ENCODE data around the gene NADSYN1.

The NADSYN1 gene

GRCh38 chr11:71474771-71475483 lies 21.9 kb downstream of the NADSYN1 start:
- no peak overlapping the region for H3K4me2 ChIP-seq (ENCODE audit: low read length)
- peaks cover 42% of the 10 kb centered on the region for H3K36me3 ChIP-seq (replicated peaks; ENCODE audit: low read depth, low read length)
- H3K4me1 ChIP-seq (ENCODE audit: low read length), result no peaks in the 10 kb centered on the region
- H3K9me3 ChIP-seq (ENCODE audit: insufficient read depth, low read length), result no peaks in the 10 kb centered on the region
- H3K27me3 ChIP-seq (ENCODE audit: low read depth, low read length), result no peaks in the 10 kb centered on the region
- H4K20me1 ChIP-seq (ENCODE audit: insufficient read depth, low read length), result 0 out of 2 replicates have a peak, but pooled peaks cover 3% of the 10 kb centered on the region
- no peak overlapping the region for H3K4me3 ChIP-seq (ENCODE audit: low read length)
- no peak overlapping the region for H3K9ac ChIP-seq (ENCODE audit: low read length)
- no peak overlapping the region for H3K27ac ChIP-seq (ENCODE audit: low read length)
- TF ChIP-seq CTCF (IDR thresholded peaks at IDR 0.05; ENCODE audit: low read depth, low read length) (no peak), EZH2phosphoT487 (IDR thresholded peaks at IDR 0.05; ENCODE audit: low read depth) (no peak)
- no peak overlapping the region for H2AFZ ChIP-seq (ENCODE audit: low read depth, low read length)
- no peaks in the 10 kb centered on the region for H3K79me2 ChIP-seq (ENCODE audit: low read length)

GRCh38 chr11:71476031-71476430 lies 23.0 kb downstream of the NADSYN1 start:
- H3K4me3 ChIP-seq (ENCODE audit: low read length), result no peak overlapping the region
- H3K36me3 ChIP-seq (replicated peaks; ENCODE audit: low read depth, low read length), result peaks cover 48% of the 10 kb centered on the region
- H3K27ac ChIP-seq (ENCODE audit: low read length), result no peak overlapping the region
- H3K4me2 ChIP-seq (ENCODE audit: low read length), result no peak overlapping the region
- H4K20me1 ChIP-seq (ENCODE audit: insufficient read depth, low read length), result no peaks in the 10 kb centered on the region
- no peaks in the 10 kb centered on the region for H3K9me3 ChIP-seq (ENCODE audit: insufficient read depth, low read length)
- no peaks in the 10 kb centered on the region for H3K79me2 ChIP-seq (ENCODE audit: low read length)
- H3K9ac ChIP-seq (ENCODE audit: low read length), result no peak overlapping the region
- TF ChIP-seq CTCF (IDR thresholded peaks at IDR 0.05; ENCODE audit: low read depth, low read length) (no peak), EZH2phosphoT487 (IDR thresholded peaks at IDR 0.05; ENCODE audit: low read depth) (no peak)
- H3K27me3 ChIP-seq (ENCODE audit: low read depth, low read length), result no peaks in the 10 kb centered on the region
- no peaks in the 10 kb centered on the region for H3K4me1 ChIP-seq (ENCODE audit: low read length)
- H2AFZ ChIP-seq (ENCODE audit: low read depth, low read length), result no peak overlapping the region

GRCh38 chr11:71476926-71477640 lies 24.1 kb downstream of the NADSYN1 start:
- H3K9me3 ChIP-seq (ENCODE audit: insufficient read depth, low read length), result no peaks in the 10 kb centered on the region
- peaks cover 53% of the 10 kb centered on the region for H3K36me3 ChIP-seq (replicated peaks; ENCODE audit: low read depth, low read length)
- no peak overlapping the region for H3K27ac ChIP-seq (ENCODE audit: low read length)
- H3K4me3 ChIP-seq (ENCODE audit: low read length), result no peak overlapping the region
- no peaks in the 10 kb centered on the region for H3K79me2 ChIP-seq (ENCODE audit: low read length)
- no peaks in the 10 kb centered on the region for H3K27me3 ChIP-seq (ENCODE audit: low read depth, low read length)
- no peaks in the 10 kb centered on the region for H4K20me1 ChIP-seq (ENCODE audit: insufficient read depth, low read length)
- H3K4me1 ChIP-seq (ENCODE audit: low read length), result no peaks in the 10 kb centered on the region
- TF ChIP-seq EZH2phosphoT487 (IDR thresholded peaks at IDR 0.05; ENCODE audit: low read depth) (no peak), CTCF (IDR thresholded peaks at IDR 0.05; ENCODE audit: low read depth, low read length) (no peak)
- no peak overlapping the region for H2AFZ ChIP-seq (ENCODE audit: low read depth, low read length)
- no peak overlapping the region for H3K4me2 ChIP-seq (ENCODE audit: low read length)
- no peak overlapping the region for H3K9ac ChIP-seq (ENCODE audit: low read length)
